ENCODE results near the gene EPB41L5.

- no peak for TF ChIP-seq CTCF (conservative IDR thresholded peaks at IDR 0.05; ENCODE audit: low read length)
- TF ChIP-seq EZH2phosphoT487 (IDR thresholded peaks at IDR 0.05; ENCODE audit: borderline replicate concordance, low read depth, low read length) = no peak
Observed at GRCh38 chr2:120042359-120042758, 29.5 kb downstream of the EPB41L5 start.
